Measurements from ENCODE around the gene BAZ2B. TPM values are rescaled to one million over a fixed set of nuclear protein-coding genes. Genes with fewer than 3 reads are reported as not detected.
A peak's percentile ranks its signal among the peaks of the same experiment; 100 is the strongest.

Gene BAZ2B
- total and polyA plus RNA-seq, 2 of the 13 experiments (the other 11 are each of a cell fraction or from before 2014, with no cell fraction given): 14.0 to 15.1 TPM

DNA sequence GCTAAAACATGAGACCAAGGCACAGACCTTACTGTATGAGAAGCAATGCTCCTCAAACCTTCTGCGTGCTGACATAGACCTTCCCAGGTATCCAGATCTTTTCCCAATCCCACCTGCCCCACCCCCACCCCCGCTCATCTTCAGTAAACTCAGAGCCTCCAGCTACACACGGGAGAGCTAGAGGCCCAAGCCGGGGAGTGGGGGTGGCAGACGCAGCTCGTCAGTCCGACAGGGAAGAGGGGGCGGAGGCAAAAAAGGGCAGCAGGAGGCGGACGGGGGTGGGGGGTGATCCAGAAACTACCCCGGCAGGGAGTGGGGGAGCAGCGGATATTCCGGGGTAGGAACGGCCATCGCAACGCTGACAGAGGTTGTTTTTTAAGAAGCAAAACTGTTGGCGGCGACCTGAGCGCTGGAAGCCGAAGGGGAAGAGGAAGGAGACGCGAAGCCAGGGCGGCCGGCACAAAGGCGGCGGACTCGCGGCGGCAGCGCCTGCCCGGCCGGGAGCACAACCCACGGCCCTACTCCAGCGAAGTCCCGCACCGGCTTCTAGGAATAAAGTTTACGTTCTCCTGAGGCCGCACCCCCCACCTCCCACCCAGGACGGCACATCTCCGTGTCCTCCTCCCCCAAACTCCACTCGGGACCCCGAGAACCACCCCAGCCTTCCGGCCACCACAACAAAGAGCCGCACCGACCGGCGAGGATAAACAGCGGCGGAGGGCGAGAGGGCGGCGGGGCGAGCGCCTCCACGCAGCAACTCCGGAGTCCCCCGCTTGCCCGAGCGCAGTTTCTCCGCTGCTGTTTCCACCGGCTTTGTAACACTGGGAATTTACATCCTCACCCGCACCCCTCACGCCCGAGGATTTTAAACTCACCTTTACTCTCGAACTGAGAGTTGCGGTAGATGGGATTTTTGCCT, 722 bp downstream of the BAZ2B start (continued):
- TF ChIP-seq, protein P1, sequence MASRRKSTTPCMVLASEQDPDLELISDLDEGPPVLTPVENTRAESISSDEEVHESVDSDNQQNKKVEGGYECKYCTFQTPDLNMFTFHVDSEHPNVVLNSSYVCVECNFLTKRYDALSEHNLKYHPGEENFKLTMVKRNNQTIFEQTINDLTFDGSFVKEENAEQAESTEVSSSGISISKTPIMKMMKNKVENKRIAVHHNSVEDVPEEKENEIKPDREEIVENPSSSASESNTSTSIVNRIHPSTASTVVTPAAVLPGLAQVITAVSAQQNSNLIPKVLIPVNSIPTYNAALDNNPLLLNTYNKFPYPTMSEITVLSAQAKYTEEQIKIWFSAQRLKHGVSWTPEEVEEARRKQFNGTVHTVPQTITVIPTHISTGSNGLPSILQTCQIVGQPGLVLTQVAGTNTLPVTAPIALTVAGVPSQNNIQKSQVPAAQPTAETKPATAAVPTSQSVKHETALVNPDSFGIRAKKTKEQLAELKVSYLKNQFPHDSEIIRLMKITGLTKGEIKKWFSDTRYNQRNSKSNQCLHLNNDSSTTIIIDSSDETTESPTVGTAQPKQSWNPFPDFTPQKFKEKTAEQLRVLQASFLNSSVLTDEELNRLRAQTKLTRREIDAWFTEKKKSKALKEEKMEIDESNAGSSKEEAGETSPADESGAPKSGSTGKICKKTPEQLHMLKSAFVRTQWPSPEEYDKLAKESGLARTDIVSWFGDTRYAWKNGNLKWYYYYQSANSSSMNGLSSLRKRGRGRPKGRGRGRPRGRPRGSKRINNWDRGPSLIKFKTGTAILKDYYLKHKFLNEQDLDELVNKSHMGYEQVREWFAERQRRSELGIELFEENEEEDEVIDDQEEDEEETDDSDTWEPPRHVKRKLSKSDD (CRISPR knock-in tag; IDR thresholded peaks at IDR 0.05; ENCODE audit: low read depth): 0 out of 2 replicates have a peak, but pooled peaks have one; percentile 74
- no peak for TF ChIP-seq NFATC3 (CRISPR knock-in tag; IDR thresholded peaks at IDR 0.05)
- peak; percentile 84 for TF ChIP-seq PHF8 (CRISPR knock-in tag; IDR thresholded peaks at IDR 0.05)
- TF ChIP-seq SRSF1 (optimal IDR thresholded peaks at IDR 0.05; ENCODE audit: low read depth, low read length): peak; percentile 22
- peak; percentile 26; the same call in 1 of the 2 replicates for TF ChIP-seq YEATS4 (CRISPR knock-in tag; IDR thresholded peaks at IDR 0.05; ENCODE audit: borderline replicate concordance)
- peak; percentile 89 for TF ChIP-seq PAWR (CRISPR knock-in tag; IDR thresholded peaks at IDR 0.05; ENCODE audit: borderline replicate concordance)
- no peak for TF ChIP-seq ATF7 (IDR thresholded peaks at IDR 0.05)
- TF ChIP-seq ATF7 (CRISPR knock-in tag; IDR thresholded peaks at IDR 0.05): no peak
- no peak for TF ChIP-seq SKI (IDR thresholded peaks at IDR 0.05; ENCODE audit: partially characterized antibody)
- peak; percentile 73 for TF ChIP-seq BCL6 (CRISPR knock-in tag; IDR thresholded peaks at IDR 0.05)
- peak; percentile 86; the same call in 1 of the 2 replicates for TF ChIP-seq MIER3 (CRISPR knock-in tag; IDR thresholded peaks at IDR 0.05; ENCODE audit: borderline replicate concordance)
- TF ChIP-seq, protein P2, sequence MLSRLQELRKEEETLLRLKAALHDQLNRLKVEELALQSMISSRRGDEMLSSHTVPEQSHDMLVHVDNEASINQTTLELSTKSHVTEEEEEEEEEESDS (CRISPR knock-in tag; IDR thresholded peaks at IDR 0.05; ENCODE audit: borderline replicate concordance): peak; percentile 28; the same call in 1 of the 2 replicates
- peak; percentile 92 for TF ChIP-seq PRPF4 (IDR thresholded peaks at IDR 0.05; ENCODE audit: low read depth, low read length, poor library complexity, severe bottlenecking)
- TF ChIP-seq CENPT (CRISPR knock-in tag; IDR thresholded peaks at IDR 0.05; ENCODE audit: low read depth): peak; percentile 78; the same call in 1 of the 2 replicates
- TF ChIP-seq, protein P3, sequence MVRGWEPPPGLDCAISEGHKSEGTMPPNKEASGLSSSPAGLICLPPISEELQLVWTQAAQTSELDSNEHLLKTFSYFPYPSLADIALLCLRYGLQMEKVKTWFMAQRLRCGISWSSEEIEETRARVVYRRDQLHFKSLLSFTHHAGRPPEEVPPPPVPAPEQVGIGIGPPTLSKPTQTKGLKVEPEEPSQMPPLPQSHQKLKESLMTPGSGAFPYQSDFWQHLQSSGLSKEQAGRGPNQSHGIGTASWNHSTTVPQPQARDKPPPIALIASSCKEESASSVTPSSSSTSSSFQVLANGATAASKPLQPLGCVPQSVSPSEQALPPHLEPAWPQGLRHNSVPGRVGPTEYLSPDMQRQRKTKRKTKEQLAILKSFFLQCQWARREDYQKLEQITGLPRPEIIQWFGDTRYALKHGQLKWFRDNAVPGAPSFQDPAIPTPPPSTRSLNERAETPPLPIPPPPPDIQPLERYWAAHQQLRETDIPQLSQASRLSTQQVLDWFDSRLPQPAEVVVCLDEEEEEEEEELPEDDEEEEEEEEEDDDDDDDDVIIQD (CRISPR knock-in tag; IDR thresholded peaks at IDR 0.05; ENCODE audit: low read depth): peak; percentile 90
- TF ChIP-seq IKZF1 (IDR thresholded peaks at IDR 0.05): no peak
- TF ChIP-seq ZNF225 (CRISPR knock-in tag; IDR thresholded peaks at IDR 0.05): peak; percentile 68
- peak; percentile 79; the same call in 1 of the 2 replicates for TF ChIP-seq ZNF746 (CRISPR knock-in tag; IDR thresholded peaks at IDR 0.05)
- TF ChIP-seq, protein P4, sequence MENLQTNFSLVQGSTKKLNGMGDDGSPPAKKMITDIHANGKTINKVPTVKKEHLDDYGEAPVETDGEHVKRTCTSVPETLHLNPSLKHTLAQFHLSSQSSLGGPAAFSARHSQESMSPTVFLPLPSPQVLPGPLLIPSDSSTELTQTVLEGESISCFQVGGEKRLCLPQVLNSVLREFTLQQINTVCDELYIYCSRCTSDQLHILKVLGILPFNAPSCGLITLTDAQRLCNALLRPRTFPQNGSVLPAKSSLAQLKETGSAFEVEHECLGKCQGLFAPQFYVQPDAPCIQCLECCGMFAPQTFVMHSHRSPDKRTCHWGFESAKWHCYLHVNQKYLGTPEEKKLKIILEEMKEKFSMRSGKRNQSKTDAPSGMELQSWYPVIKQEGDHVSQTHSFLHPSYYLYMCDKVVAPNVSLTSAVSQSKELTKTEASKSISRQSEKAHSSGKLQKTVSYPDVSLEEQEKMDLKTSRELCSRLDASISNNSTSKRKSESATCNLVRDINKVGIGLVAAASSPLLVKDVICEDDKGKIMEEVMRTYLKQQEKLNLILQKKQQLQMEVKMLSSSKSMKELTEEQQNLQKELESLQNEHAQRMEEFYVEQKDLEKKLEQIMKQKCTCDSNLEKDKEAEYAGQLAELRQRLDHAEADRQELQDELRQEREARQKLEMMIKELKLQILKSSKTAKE (CRISPR knock-in tag; IDR thresholded peaks at IDR 0.05; ENCODE audit: borderline replicate concordance): peak; percentile 78
